HEK293T (cell line): Measurements from ENCODE around the gene PCED1B.

ENCODE experiments used
- CTCF ChIA-PET: fragments of 350-600 bp; formaldehyde crosslinking; extraction: SDS; loops from one replicate; lab custom pipeline; 2021; ENCODE audit warnings: antibody characterized with exemption, inconsistent platforms; lab: Yijun Ruan, JAX
- POLR2A ChIA-PET: fragments of 350-600 bp; formaldehyde crosslinking; extraction: SDS; loops from one replicate; lab custom pipeline; 2020; ENCODE audit warnings: antibody characterized with exemption, inconsistent platforms; lab: Yijun Ruan, JAX
- DNase-seq: peaks from one replicate; pipeline ENCODE4 v3.0.0; 2012; ENCODE audit warnings: mixed read lengths; ENCODE audit errors: extremely low spot score
- ARNT ChIP-seq: fragments of 450-650 bp; IDR thresholded peaks from 2 replicates; pipeline ENCODE4 v1.6.1; 2017; ENCODE audit warnings: mild to moderate bottlenecking
- BHLHE40 ChIP-seq: fragments of 450-650 bp; IDR thresholded peaks from 2 replicates; pipeline ENCODE4 v1.6.1; 2016; ENCODE audit warnings: mild to moderate bottlenecking, moderate library complexity, borderline replicate concordance
- CTBP1 ChIP-seq: fragments of 450-650 bp; IDR thresholded peaks from 2 replicates; pipeline ENCODE4 v1.6.1; 2016; ENCODE audit warnings: borderline replicate concordance
- ELF4 ChIP-seq: fragments of 450-650 bp; IDR thresholded peaks from 2 replicates; pipeline ENCODE4 v1.6.1; 2017; ENCODE audit warnings: antibody characterized with exemption
- FOXA1 ChIP-seq: fragments of 450-650 bp; IDR thresholded peaks from 2 replicates; pipeline ENCODE4 v1.6.1; 2016; ENCODE audit warnings: mild to moderate bottlenecking
- FOXK2 ChIP-seq: fragments of 450-650 bp; IDR thresholded peaks from 2 replicates; pipeline ENCODE4 v1.6.1; 2016; ENCODE audit warnings: mild to moderate bottlenecking
- FOXM1 ChIP-seq: fragments of 450-650 bp; IDR thresholded peaks from 2 replicates; pipeline ENCODE4 v1.6.1; 2017; ENCODE audit warnings: mild to moderate bottlenecking, borderline replicate concordance
- HDGF ChIP-seq: fragments of 450-650 bp; IDR thresholded peaks from 2 replicates; pipeline ENCODE4 v1.6.1; 2017; ENCODE audit warnings: antibody characterized with exemption, borderline replicate concordance
- L3MBTL2 ChIP-seq: fragments of 450-650 bp; conservative IDR thresholded peaks from 2 replicates; pipeline ENCODE4 v1.6.1; 2016; ENCODE audit warnings: mild to moderate bottlenecking
- LEF1 ChIP-seq: fragments of 450-650 bp; IDR thresholded peaks from 2 replicates; pipeline ENCODE4 v1.6.1; 2017; ENCODE audit warnings: mild to moderate bottlenecking, borderline replicate concordance
- NFRKB ChIP-seq: fragments of 450-650 bp; IDR thresholded peaks from 2 replicates; pipeline ENCODE4 v1.6.1; 2016; ENCODE audit warnings: mild to moderate bottlenecking, moderate library complexity
- SP1 ChIP-seq: fragments of 450-650 bp; IDR thresholded peaks from 2 replicates; pipeline ENCODE4 v1.6.1; 2017
- SUZ12 ChIP-seq: fragments of 450-650 bp; IDR thresholded peaks from 2 replicates; pipeline ENCODE4 v1.6.1; 2016; ENCODE audit warnings: mild to moderate bottlenecking
- TARDBP ChIP-seq: fragments of 450-650 bp; IDR thresholded peaks from 2 replicates; pipeline ENCODE4 v1.6.1; 2016
- ZNF384 ChIP-seq: fragments of 450-650 bp; IDR thresholded peaks from 2 replicates; pipeline ENCODE4 v1.6.1; 2016
- TF ChIP-seq, protein P1 (sequence below): fragments of 450-650 bp; IDR thresholded peaks from 2 replicates; pipeline ENCODE4 v1.6.1; 2016

The PCED1B gene

DNA sequence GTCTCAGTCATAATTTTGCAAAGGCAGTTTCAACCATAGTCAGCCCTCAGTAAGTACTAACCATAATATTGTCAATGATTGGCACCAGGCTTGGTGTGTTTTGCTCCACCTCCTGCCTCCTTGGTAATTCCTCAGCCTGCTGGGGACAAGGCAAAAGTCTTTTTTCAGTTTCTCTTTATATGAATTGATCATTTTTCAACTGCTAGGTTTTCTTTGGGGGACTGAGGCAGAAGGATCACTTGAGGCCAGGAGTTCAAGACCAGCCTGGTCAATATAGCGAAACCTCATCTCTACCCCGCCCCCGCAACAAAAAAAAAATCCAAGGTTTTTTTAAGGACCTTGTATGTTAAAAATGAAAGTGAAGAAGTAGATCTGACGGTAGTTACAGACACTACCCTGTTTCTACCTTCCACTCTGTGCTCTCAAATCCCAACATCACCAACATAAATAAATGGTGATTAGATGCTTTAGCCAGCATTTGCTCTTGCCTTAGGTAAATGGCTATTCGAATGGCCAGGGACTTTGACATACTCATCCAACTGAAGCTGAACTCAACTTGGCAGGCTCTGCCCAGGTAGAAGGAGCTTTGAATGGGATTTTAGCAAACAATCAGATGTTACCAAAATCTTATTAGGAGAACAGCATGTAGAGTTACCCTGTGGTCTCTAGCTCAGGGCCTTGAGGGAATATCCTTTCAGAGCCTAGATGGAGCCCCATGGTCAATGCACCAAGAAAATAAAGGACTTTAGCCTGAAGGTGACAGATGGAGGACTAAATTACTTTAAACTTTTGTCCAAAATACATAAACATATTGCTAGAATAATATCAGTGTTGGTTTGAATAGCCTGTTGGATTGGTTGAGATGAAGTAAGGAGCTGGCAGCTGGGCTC is 127.3 kb downstream of the PCED1B start:
- ChIA-PET CTCF (no interaction called here), POLR2A (no interaction called here)
- TF ChIP-seq TARDBP (no peak), ELF4 (no peak), FOXK2 (no peak), FOXM1 (no peak), HDGF (no peak), SP1 (no peak), L3MBTL2 (no peak), CTBP1 (no peak), ZNF384 (no peak)
- TF ChIP-seq, protein P1, sequence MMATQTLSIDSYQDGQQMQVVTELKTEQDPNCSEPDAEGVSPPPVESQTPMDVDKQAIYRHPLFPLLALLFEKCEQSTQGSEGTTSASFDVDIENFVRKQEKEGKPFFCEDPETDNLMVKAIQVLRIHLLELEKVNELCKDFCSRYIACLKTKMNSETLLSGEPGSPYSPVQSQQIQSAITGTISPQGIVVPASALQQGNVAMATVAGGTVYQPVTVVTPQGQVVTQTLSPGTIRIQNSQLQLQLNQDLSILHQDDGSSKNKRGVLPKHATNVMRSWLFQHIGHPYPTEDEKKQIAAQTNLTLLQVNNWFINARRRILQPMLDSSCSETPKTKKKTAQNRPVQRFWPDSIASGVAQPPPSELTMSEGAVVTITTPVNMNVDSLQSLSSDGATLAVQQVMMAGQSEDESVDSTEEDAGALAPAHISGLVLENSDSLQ = no peak
- DNase-seq = no peak

DNA sequence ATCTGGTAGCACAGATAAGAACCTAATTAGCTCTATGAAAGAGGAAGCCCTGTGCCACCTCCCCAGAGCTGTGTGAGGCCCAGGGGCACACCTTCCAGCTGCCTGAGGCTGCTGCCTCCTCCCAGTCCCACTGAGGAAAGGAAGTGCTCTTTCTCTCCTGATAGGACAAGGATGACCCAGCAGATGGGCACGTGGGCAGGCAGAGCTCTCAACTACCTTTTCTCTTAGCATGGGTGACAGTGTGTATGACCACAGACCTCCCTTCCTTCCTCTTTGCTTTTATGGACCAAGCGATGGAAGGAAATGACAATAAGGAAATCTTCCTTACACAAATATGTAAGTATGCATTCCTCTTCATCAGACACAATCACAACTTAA is 127.9 kb downstream of the PCED1B start:
- ChIA-PET CTCF (no interaction called here), POLR2A (no interaction called here)

DNA sequence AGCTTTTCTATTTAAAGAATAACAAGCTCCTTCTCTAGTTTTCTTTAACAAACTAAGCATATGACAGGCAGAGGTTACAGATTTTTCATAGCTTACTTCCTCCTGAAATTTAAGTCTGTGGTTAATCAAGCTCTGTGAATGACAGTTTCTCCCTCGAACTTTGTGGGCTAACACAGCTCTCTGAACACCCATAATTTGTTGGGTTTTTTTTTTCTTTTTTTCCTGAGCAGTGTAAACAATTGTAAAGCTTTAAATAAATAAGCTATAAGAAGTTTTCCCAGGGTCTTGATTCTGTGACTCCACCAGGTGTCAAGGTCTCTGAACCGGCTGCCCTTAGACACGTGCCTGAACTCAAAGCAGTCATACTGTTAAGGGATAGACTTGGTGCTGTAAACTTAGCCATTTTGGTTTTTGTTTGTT is 128.4 kb downstream of the PCED1B start:
- ChIA-PET CTCF (no interaction called here), POLR2A (no interaction called here)
- TF ChIP-seq SUZ12 = no peak
- no peak for TF ChIP-seq FOXA1
- no peak for TF ChIP-seq NFRKB
- no peak for TF ChIP-seq ARNT
- TF ChIP-seq, protein P1 = no peak
- TF ChIP-seq L3MBTL2 = no peak
- no peak for TF ChIP-seq FOXK2
- TF ChIP-seq FOXM1 = no peak

More for the DNA sequence above, 127.9 kb downstream of the PCED1B start:
- TF ChIP-seq NFRKB = no peak
- no peak for TF ChIP-seq SP1
- no peak for TF ChIP-seq BHLHE40
- TF ChIP-seq FOXM1 = no peak
- TF ChIP-seq HDGF = no peak
- TF ChIP-seq TARDBP = no peak
- no peak for TF ChIP-seq CTBP1
- TF ChIP-seq ARNT = no peak
- TF ChIP-seq ELF4 = no peak
- no peak for TF ChIP-seq FOXK2
- TF ChIP-seq L3MBTL2 = no peak
- no peak for TF ChIP-seq SUZ12
- no peak for TF ChIP-seq FOXA1
- no peak for TF ChIP-seq ZNF384
- no peak for TF ChIP-seq LEF1
- TF ChIP-seq, protein P1 = no peak
- DNase-seq = no peak

DNA sequence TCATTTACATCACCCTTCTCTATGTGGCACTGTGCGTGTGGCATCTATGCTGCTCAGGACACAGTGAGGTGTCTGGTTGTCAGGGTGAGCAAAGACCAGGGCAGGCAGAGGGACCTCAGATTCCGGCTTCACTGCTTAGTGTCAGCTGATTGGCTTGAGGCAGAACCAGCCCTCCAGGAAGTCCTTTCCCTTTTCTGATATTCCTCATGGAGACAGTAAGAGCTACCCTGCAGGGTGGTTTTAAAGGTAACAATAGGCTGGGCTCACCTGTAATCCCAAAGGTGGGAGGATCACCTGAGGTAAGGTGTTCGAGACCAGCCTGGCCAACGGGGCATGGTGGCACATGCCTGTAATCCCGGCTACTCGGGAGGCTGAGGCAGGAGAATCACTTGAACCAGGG is 129.6 kb downstream of the PCED1B start:
- ChIA-PET POLR2A (no interaction called here), CTCF (no interaction called here)
- no peak for TF ChIP-seq ARNT
- TF ChIP-seq SUZ12 = no peak
- no peak for TF ChIP-seq ZNF384
- TF ChIP-seq, protein P1 = no peak
- TF ChIP-seq CTBP1 = no peak
- no peak for TF ChIP-seq ELF4
- TF ChIP-seq TARDBP = no peak
- no peak for TF ChIP-seq FOXA1
- no peak for DNase-seq

More for the DNA sequence above, 128.4 kb downstream of the PCED1B start:
- no peak for DNase-seq

DNA sequence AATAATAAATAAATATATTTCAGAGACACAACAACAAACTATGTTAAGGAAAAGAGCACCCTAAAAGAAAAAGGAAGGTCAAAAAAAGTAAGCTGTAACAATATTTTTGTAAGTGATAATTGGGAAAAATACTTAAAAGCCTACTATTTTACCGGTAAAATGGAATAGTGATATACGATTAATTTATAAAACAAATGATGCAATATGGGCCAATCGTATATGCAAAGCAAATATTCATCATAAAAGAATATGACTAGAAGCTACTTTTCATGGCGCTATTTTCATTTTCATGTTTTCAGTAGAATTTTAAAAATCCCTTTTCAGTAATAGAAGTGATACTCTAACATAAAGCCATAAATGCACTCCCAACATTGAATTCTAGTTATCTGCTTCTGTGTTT is 131.4 kb downstream of the PCED1B start:
- ChIA-PET CTCF (no interaction called here), POLR2A (no interaction called here)
- TF ChIP-seq FOXA1 (no peak), ZNF384 (no peak), L3MBTL2 (no peak), TARDBP (no peak), ARNT (no peak), SUZ12 (no peak), HDGF (no peak), SP1 (no peak), LEF1 (no peak), FOXK2 (no peak), CTBP1 (no peak), ELF4 (no peak)
- no peak for DNase-seq

DNA sequence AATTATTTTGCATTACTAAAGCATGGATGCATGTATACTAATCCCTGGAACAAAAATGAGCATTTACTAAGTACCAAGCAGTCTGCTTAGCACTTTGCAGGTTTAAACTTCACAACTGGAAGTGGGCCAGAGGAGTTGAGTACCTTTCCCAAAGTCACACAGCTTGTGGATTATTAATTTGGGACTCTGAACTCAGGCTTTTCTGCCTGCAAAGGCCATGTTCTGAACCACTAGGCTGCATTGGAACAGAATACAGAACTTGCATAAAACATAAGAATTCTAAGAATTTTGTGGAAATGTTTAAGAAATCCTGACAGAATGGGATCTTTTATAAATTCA is 133.2 kb downstream of the PCED1B start:
- POLR2A ChIA-PET = no interaction called here
- no peak for TF ChIP-seq SP1
- TF ChIP-seq NFRKB = no peak
- no peak for DNase-seq
- CTCF ChIA-PET = interaction anchor here (0.5 kb wide), 1 partner anchor 154 kb away, joined by 5 read pairs; no protein-coding TSS in a partner anchor
